NCI-H1048 (cell line): ENCODE measurements around the gene OOSP3.
"Not testable (repeated sequence)": the region's sequence is repeated elsewhere in the genome, so short reads cannot be mapped to it uniquely, and the experiment has no call there.

Source experiments
- DNase-seq: peaks from one replicate; lab custom pipeline; 2025; lab: John Stamatoyannopoulos, UW

OOSP3 gene

GRCh38 chr11:59875856-59876519 lies 2.6 kb upstream of the OOSP3 start:
- DNase-seq, result no peak

GRCh38 chr11:59877325-59877724 lies 1.3 kb upstream of the OOSP3 start:
- DNase-seq, result no peak

- DNase-seq, result no peak
These were observed 798 bp upstream of the OOSP3 start for GRCh38 chr11:59877784-59878183.

- no peak for DNase-seq
These were observed 985 bp downstream of the OOSP3 start for GRCh38 chr11:59879567-59879966.

- no peak for DNase-seq
These were observed 5.0 kb downstream of the OOSP3 start for GRCh38 chr11:59883597-59883996.

- DNase-seq, result not testable (repeated sequence)
These were observed 8.6 kb downstream of the OOSP3 start for GRCh38 chr11:59887156-59887555.

- no peak for DNase-seq
These were observed 13.2 kb downstream of the OOSP3 start for GRCh38 chr11:59891781-59892181.

- no peak for DNase-seq
These were observed 16.0 kb downstream of the OOSP3 start for GRCh38 chr11:59894616-59895015.

- DNase-seq, result no peak
These were observed 19.5 kb downstream of the OOSP3 start for GRCh38 chr11:59898046-59898445.

GRCh38 chr11:59898650-59899049 lies 20.1 kb downstream of the OOSP3 start:
- no peak for DNase-seq

GRCh38 chr11:59899532-59899931 lies 20.9 kb downstream of the OOSP3 start:
- no peak for DNase-seq

- DNase-seq, result no peak
These were observed 22.0 kb downstream of the OOSP3 start for GRCh38 chr11:59900366-59901126.

GRCh38 chr11:59901306-59901705 lies 22.7 kb downstream of the OOSP3 start:
- no peak for DNase-seq

GRCh38 chr11:59903569-59903968 lies 25.0 kb downstream of the OOSP3 start:
- not testable (repeated sequence) for DNase-seq

GRCh38 chr11:59918480-59918879 lies 39.9 kb downstream of the OOSP3 start:
- DNase-seq, result no peak

- no peak for DNase-seq
These were observed 40.5 kb downstream of the OOSP3 start for GRCh38 chr11:59918987-59919589.

- DNase-seq, result no peak
These were observed 45.2 kb downstream of the OOSP3 start for GRCh38 chr11:59923813-59924212.

- no peak for DNase-seq
These were observed 53.1 kb downstream of the OOSP3 start for GRCh38 chr11:59931688-59932087.

- no peak for DNase-seq
These were observed 59.5 kb downstream of the OOSP3 start, which contains the start of gene OOSP1 for GRCh38 chr11:59938132-59938531. Gene OOSP1 (plus strand): TSS chr11:59938432. CDS start chr11:59938455, 23 bp downstream.

GRCh38 chr11:59938718-59939117 lies 60.1 kb downstream of the OOSP3 start:
- DNase-seq, result no peak

- DNase-seq, result no peak
These were observed 60.9 kb downstream of the OOSP3 start for GRCh38 chr11:59939482-59939881.

GRCh38 chr11:59941091-59941490 lies 62.5 kb downstream of the OOSP3 start:
- no peak for DNase-seq
